ENCODE measurements around the gene CACUL1.

DNA sequence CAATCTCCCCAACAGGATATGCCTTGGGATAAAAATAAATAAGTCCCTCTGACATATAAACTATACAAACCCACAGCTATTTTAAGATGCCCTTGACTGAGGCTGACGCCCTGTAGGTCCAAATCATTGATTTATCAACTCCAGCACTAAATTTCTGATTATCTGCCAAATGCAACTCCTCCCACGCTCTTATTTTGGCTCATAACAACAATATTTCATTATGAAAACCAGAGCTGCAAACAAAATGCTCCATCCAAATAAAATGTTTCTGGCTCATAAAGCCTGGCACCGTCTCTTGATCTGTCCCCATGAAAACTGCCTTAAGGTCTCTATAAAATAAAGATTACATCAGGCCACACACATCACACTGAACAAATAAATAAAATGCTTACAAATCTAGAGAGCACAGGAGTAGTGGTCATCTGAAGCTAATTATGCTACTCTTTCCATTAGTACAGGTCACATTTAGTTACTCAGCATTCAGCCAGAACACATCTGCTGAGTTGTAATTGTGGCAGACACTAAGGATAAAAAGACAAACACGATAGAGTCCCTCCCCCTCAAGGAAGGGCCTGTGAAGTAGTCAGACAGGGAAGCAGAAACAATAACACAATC, 28.8 kb downstream of the CACUL1 start:
- TF ChIP-seq, protein P1, sequence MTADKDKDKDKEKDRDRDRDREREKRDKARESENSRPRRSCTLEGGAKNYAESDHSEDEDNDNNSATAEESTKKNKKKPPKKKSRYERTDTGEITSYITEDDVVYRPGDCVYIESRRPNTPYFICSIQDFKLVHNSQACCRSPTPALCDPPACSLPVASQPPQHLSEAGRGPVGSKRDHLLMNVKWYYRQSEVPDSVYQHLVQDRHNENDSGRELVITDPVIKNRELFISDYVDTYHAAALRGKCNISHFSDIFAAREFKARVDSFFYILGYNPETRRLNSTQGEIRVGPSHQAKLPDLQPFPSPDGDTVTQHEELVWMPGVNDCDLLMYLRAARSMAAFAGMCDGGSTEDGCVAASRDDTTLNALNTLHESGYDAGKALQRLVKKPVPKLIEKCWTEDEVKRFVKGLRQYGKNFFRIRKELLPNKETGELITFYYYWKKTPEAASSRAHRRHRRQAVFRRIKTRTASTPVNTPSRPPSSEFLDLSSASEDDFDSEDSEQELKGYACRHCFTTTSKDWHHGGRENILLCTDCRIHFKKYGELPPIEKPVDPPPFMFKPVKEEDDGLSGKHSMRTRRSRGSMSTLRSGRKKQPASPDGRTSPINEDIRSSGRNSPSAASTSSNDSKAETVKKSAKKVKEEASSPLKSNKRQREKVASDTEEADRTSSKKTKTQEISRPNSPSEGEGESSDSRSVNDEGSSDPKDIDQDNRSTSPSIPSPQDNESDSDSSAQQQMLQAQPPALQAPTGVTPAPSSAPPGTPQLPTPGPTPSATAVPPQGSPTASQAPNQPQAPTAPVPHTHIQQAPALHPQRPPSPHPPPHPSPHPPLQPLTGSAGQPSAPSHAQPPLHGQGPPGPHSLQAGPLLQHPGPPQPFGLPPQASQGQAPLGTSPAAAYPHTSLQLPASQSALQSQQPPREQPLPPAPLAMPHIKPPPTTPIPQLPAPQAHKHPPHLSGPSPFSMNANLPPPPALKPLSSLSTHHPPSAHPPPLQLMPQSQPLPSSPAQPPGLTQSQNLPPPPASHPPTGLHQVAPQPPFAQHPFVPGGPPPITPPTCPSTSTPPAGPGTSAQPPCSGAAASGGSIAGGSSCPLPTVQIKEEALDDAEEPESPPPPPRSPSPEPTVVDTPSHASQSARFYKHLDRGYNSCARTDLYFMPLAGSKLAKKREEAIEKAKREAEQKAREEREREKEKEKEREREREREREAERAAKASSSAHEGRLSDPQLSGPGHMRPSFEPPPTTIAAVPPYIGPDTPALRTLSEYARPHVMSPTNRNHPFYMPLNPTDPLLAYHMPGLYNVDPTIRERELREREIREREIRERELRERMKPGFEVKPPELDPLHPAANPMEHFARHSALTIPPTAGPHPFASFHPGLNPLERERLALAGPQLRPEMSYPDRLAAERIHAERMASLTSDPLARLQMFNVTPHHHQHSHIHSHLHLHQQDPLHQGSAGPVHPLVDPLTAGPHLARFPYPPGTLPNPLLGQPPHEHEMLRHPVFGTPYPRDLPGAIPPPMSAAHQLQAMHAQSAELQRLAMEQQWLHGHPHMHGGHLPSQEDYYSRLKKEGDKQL (CRISPR knock-in tag; IDR thresholded peaks at IDR 0.05; ENCODE audit: borderline replicate concordance) = no peak
- TF ChIP-seq YY1 (IDR thresholded peaks at IDR 0.05; ENCODE audit: borderline replicate concordance in 1 of 3, control insufficient read depth in 1 of 3, extremely low read depth in 1 of 3, insufficient read depth in 3 of 3, insufficient read length in 1 of 3, insufficient replicate concordance in 2 of 3, low read depth in 1 of 3, low read length in 2 of 3) (no peak), NCOR1 (IDR thresholded peaks at IDR 0.05) (no peak), LCOR (CRISPR knock-in tag; IDR thresholded peaks at IDR 0.05) (no peak), SMC3 (conservative IDR thresholded peaks at IDR 0.05; ENCODE audit: insufficient read depth, low read depth, low read length) (no peak), TARDBP (IDR thresholded peaks at IDR 0.05) (no peak)
- TF ChIP-seq, protein P2, sequence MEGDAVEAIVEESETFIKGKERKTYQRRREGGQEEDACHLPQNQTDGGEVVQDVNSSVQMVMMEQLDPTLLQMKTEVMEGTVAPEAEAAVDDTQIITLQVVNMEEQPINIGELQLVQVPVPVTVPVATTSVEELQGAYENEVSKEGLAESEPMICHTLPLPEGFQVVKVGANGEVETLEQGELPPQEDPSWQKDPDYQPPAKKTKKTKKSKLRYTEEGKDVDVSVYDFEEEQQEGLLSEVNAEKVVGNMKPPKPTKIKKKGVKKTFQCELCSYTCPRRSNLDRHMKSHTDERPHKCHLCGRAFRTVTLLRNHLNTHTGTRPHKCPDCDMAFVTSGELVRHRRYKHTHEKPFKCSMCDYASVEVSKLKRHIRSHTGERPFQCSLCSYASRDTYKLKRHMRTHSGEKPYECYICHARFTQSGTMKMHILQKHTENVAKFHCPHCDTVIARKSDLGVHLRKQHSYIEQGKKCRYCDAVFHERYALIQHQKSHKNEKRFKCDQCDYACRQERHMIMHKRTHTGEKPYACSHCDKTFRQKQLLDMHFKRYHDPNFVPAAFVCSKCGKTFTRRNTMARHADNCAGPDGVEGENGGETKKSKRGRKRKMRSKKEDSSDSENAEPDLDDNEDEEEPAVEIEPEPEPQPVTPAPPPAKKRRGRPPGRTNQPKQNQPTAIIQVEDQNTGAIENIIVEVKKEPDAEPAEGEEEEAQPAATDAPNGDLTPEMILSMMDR (IDR thresholded peaks at IDR 0.05 in 2 of 3, conservative IDR thresholded peaks at IDR 0.05 in 1 of 3; ENCODE audit: insufficient read depth in 2 of 3, low read depth in 1 of 3, low read length in 3 of 3) = no peak

Data from K562 (cell line).